BJ (cell line): ENCODE measurements around the gene ZNF629. TPM values are rescaled to one million over a fixed set of nuclear protein-coding genes. Genes with fewer than 3 reads are reported as not detected.

ENCODE experiments used
- CTCF ChIA-PET: fragments of 350-600 bp; formaldehyde crosslinking; extraction: SDS; loops from one replicate; lab custom pipeline; 2021; ENCODE audit warnings: antibody characterized with exemption, inconsistent platforms; lab: Yijun Ruan, JAX
- POLR2A ChIA-PET: fragments of 300-600 bp; sonication (Branson Sonifier 250); formaldehyde crosslinking; extraction: SDS; loops from one replicate; lab custom pipeline; 2021; ENCODE audit warnings: antibody characterized with exemption; lab: Charles Lee
- DNase-seq: peaks from one replicate; pipeline ENCODE4 v3.0.0-alpha.2; 2011; ENCODE audit warnings: low read depth
- H3K27me3 ChIP-seq: 2 replicates; pipeline ENCODE4 v1.6.0; 2011; ENCODE audit warnings: low read length; ENCODE audit not compliant: control insufficient read depth, insufficient read depth
- H3K36me3 ChIP-seq: 2 replicates; pipeline ENCODE4 v1.5.1; 2011; ENCODE audit warnings: low read length; ENCODE audit not compliant: control insufficient read depth, insufficient read depth
- H3K4me3 ChIP-seq: 2 replicates; pipeline ENCODE4 v1.5.1; 2011; ENCODE audit warnings: low read depth, mild to moderate bottlenecking, control low read depth, low read length
- CTCF ChIP-seq: IDR thresholded peaks from 2 replicates; pipeline ENCODE4 v1.5.1; 2011; ENCODE audit warnings: low read depth, mild to moderate bottlenecking, control low read depth, inconsistent platforms, low read length, moderate library complexity; ENCODE audit not compliant: insufficient read depth
- polyA plus RNA-seq: library from polyadenylated mRNA; depleted of rRNA; stranded (reverse); fragments of >200 nt; gene quantifications from 2 replicates; pipeline ENCODE4 v1.2.3, GENCODE V29; 2011

The ZNF629 gene
- polyA plus RNA-seq, 1 experiment, result 6.0 TPM

GRCh38 chr16:30808146-30808545 is 21.1 kb upstream of the ZNF629 start:
- H3K4me3 ChIP-seq, result no peak overlapping the region
- H3K36me3 ChIP-seq, result no peaks in the 10 kb centered on the region
- ChIA-PET POLR2A (no interaction called here), CTCF (interaction anchor here (0.6 to 4.5 kb wide), 2 partner anchors 8 to 20 kb away, joined by 3 to 21 read pairs; partner anchors contain the start of gene ZNF629)
- TF ChIP-seq CTCF, result no peak
- no peaks in the 10 kb centered on the region for H3K27me3 ChIP-seq
- DNase-seq, result no peak

GRCh38 chr16:30805370-30806169 is 18.6 kb upstream of the ZNF629 start:
- ChIA-PET POLR2A (interaction anchor here (0.5 to 1.8 kb wide), 5 partner anchors 9 to 278 kb away, joined by 3 to 8 read pairs (median 5); partner anchors contain the start of gene ZNF629), CTCF (interaction anchor here (0.7 to 4.5 kb wide), 9 partner anchors 8 to 96 kb away, joined by 3 to 23 read pairs (median 5); partner anchors contain the start of gene ZNF629)
- DNase-seq, result no peak
- TF ChIP-seq CTCF, result no peak
- Histone ChIP-seq H3K27me3 (no peaks in the 10 kb centered on the region), H3K36me3 (no peaks in the 10 kb centered on the region), H3K4me3 (peak overlapping the region; percentile 79)

GRCh38 chr16:30805056-30805369 is 18.0 kb upstream of the ZNF629 start:
- H3K36me3 ChIP-seq, result no peaks in the 10 kb centered on the region
- CTCF ChIA-PET, result interaction anchor here (0.8 to 4.5 kb wide), 6 partner anchors 9 to 97 kb away, joined by 3 to 23 read pairs (median 6); partner anchors contain the start of gene ZNF629
- H3K4me3 ChIP-seq, result peak overlapping the region; percentile 79
- no peak for TF ChIP-seq CTCF
- no peaks in the 10 kb centered on the region for H3K27me3 ChIP-seq
- POLR2A ChIA-PET, result interaction anchor here (0.5 to 1.8 kb wide), 5 partner anchors 9 to 278 kb away, joined by 3 to 8 read pairs (median 5); partner anchors contain the start of gene ZNF629
- DNase-seq, result no peak

GRCh38 chr16:30802936-30803335 is 15.9 kb upstream of the ZNF629 start:
- no peak overlapping the region for H3K4me3 ChIP-seq
- ChIA-PET CTCF (interaction anchor here (0.7 to 2.0 kb wide), 2 partner anchors 9 to 12 kb away, joined by 3 to 6 read pairs; no protein-coding TSS in a partner anchor), POLR2A (interaction anchor here (0.7 kb wide), 2 partner anchors 10 to 35 kb away, joined by 3 to 9 read pairs; no protein-coding TSS in a partner anchor)
- TF ChIP-seq CTCF, result no peak
- no peaks in the 10 kb centered on the region for H3K27me3 ChIP-seq
- no peaks in the 10 kb centered on the region for H3K36me3 ChIP-seq
- DNase-seq, result no peak

GRCh38 chr16:30797670-30798309 is 10.8 kb upstream of the ZNF629 start:
- CTCF ChIA-PET, result interaction anchor here (0.6 to 1.6 kb wide), 3 partner anchors 10 to 17 kb away, joined by 4 read pairs; partner anchors contain the start of gene ZNF629
- no peak for TF ChIP-seq CTCF
- POLR2A ChIA-PET, result interaction anchor here (0.6 kb wide), 1 partner anchor 50 kb away, joined by 3 read pairs; no protein-coding TSS in a partner anchor

More at GRCh38 chr16:30797670-30798309, 10.8 kb upstream of the ZNF629 start:
- Histone ChIP-seq H3K36me3 (no peaks in the 10 kb centered on the region), H3K4me3 (no peak overlapping the region), H3K27me3 (peaks cover 1% of the 10 kb centered on the region; the same call in 1 of the 2 replicates)
- DNase-seq, result no peak
